GM18505 (cell line): Measurements from ENCODE around the gene PTGDR.

ENCODE experiments used
- ATAC-seq: cut with Tn5 transposase; IDR thresholded peaks from one replicate; pipeline ENCODE4 v1.9.1; 2021; ENCODE audit not compliant: unreplicated experiment
- POLR2A ChIP-seq: IDR thresholded peaks from 4 replicates; pipeline ENCODE4 v1.6.1; 2011; ENCODE audit warnings: borderline replicate concordance; ENCODE audit not compliant: insufficient read depth, insufficient read length; ENCODE audit errors: extremely low read depth

PTGDR gene

GRCh38 chr14:52248057-52248456 is 19.4 kb upstream of the PTGDR start:
- TF ChIP-seq POLR2A, result no peak
- ATAC-seq, result no peak

GRCh38 chr14:52251724-52252123 is 15.8 kb upstream of the PTGDR start:
- no peak for ATAC-seq
- TF ChIP-seq POLR2A, result no peak

GRCh38 chr14:52253503-52253902 is 14.0 kb upstream of the PTGDR start:
- ATAC-seq, result no peak
- no peak for TF ChIP-seq POLR2A

- no peak for TF ChIP-seq POLR2A
- ATAC-seq, result no peak
These were observed 13.4 kb upstream of the PTGDR start for GRCh38 chr14:52254086-52254485.

- TF ChIP-seq POLR2A, result no peak
- ATAC-seq, result no peak
These were observed 8.7 kb upstream of the PTGDR start for GRCh38 chr14:52258783-52259182.

GRCh38 chr14:52259434-52259833 is 8.1 kb upstream of the PTGDR start:
- TF ChIP-seq POLR2A, result no peak
- ATAC-seq, result no peak

- ATAC-seq, result no peak
- TF ChIP-seq POLR2A, result no peak
These were observed 4.9 kb upstream of the PTGDR start for GRCh38 chr14:52262600-52262999.

GRCh38 chr14:52263190-52263589 is 4.3 kb upstream of the PTGDR start:
- no peak for TF ChIP-seq POLR2A
- ATAC-seq, result no peak

GRCh38 chr14:52265253-52265652 is 2.2 kb upstream of the PTGDR start:
- no peak for ATAC-seq
- TF ChIP-seq POLR2A, result no peak

GRCh38 chr14:52266179-52266578 is 1.3 kb upstream of the PTGDR start:
- TF ChIP-seq POLR2A, result no peak
- no peak for ATAC-seq

- no peak for ATAC-seq
- TF ChIP-seq POLR2A, result no peak
These were observed 716 bp upstream of the PTGDR start for GRCh38 chr14:52266782-52267181.

- ATAC-seq, result no peak
- TF ChIP-seq POLR2A, result no peak
These were observed 972 bp downstream of the PTGDR start for GRCh38 chr14:52268279-52269061.

GRCh38 chr14:52269100-52269499 is 1.6 kb downstream of the PTGDR start:
- ATAC-seq, result no peak
- no peak for TF ChIP-seq POLR2A

- ATAC-seq, result no peak
These were observed 2.5 kb downstream of the PTGDR start for GRCh38 chr14:52269982-52270381.

More at GRCh38 chr14:52269982-52270381, 2.5 kb downstream of the PTGDR start:
- TF ChIP-seq POLR2A, result no peak
